Measurements from ENCODE around the gene KRTAP5-7.
"Not testable (repeated sequence)": the region's sequence is repeated elsewhere in the genome, so short reads cannot be mapped to it uniquely, and the experiment has no call there.

DNA sequence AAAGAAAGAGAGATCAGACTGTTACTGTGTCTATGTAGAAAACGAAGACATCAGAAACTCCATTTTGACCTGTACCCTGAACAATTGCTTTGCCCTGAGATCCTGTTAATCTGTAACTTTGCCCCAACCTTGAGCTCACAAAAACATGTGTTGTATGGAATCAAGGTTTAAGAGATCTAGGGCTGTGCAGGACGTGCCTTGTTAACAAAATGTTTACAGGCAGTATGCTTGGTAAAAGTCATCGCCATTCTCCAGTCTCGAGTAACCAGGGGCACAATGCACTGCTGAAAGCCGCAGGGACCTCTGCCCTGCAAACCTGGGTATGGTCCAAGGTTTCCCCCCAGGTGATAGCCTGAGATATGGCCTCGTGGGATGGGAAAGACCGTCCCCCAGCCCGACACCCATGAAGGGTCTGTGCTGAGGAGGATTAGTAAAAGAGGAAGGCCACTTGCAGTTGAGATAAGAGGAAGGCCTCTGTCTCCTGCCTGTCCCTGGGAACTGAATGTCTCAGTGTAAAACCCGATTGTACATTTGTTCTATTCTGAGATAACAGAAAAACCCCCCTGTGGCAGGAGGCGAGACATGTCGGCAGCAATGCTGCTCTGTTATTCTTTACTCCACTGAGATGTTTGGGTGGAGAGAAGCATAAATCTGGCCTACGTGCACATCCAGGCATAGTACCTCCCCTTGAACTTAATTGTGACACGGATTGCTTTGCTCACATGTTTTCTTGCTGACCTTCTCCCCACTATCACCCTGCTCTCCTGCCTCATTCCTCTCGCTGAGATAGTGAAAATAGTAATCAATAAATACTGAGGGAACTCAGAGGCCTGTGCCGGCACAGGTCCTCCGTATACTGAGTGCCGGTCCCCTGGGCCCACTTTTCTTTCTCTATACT is 7.9 kb downstream of the KRTAP5-7 start:
- not testable (repeated sequence) for TF ChIP-seq CTCF (IDR thresholded peaks at IDR 0.05; ENCODE audit: extremely low read depth in 1 of 2, insufficient read depth in 1 of 2, low read depth in 1 of 2, low read length in 2 of 2); MAX (IDR thresholded peaks at IDR 0.05; ENCODE audit: insufficient read depth, insufficient read length); POLR2A (IDR thresholded peaks at IDR 0.05; ENCODE audit: low read depth, low read length); EZH2 (IDR thresholded peaks at IDR 0.05; ENCODE audit: borderline replicate concordance, low read depth, low read length, severe bottlenecking); POLR2AphosphoS5 (IDR thresholded peaks at IDR 0.05; ENCODE audit: insufficient read depth, low read depth, low read length)

All from endothelial cell of umbilical vein (primary cell).